Keratinocyte (primary cell): Measurements from ENCODE around the gene TNNT2.

Source experiments
- EZH2 ChIP-seq: IDR thresholded peaks from one replicate; pipeline ENCODE4 v1.6.1; 2012; ENCODE audit warnings: inconsistent platforms, mild to moderate bottlenecking, low read length, moderate library complexity
- TF ChIP-seq, protein P1 (sequence below), 3 experiments: IDR thresholded peaks in 1 of 3; conservative IDR thresholded peaks in 1 of 3; optimal IDR thresholded peaks in 1 of 3; 2 replicates in 2 of 3; 3 replicates in 1 of 3; pipeline versions ENCODE3 to v1.5.1; 2011; ENCODE audit warnings: low read length in 3 of 3, mild to moderate bottlenecking in 3 of 3, moderate library complexity in 2 of 3, control low read depth in 1 of 3, inconsistent platforms in 1 of 3; ENCODE audit not compliant: insufficient read depth in 2 of 3; ENCODE audit errors: extremely low read depth in 1 of 3

DNA sequence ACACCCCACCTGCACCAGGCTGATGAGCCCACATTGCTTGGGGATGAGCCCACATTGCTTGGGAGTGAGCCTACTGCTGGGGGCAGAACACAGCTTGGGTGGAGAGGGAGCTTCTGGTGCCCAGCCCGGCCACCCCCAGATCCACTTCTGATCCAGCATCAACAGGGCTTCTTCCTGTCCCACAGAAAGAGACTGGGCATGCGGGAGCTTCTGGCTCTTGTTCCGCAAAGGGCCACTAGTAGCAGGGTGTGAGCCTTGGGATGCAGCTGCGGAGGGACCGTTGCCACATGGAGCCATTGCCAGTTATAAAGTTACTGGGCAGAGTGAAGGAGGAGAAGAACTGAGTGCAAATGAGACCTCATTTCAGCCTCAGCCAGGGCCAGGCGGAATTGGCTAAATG, 57.8 kb downstream of the TNNT2 start:
- TF ChIP-seq, protein P1, sequence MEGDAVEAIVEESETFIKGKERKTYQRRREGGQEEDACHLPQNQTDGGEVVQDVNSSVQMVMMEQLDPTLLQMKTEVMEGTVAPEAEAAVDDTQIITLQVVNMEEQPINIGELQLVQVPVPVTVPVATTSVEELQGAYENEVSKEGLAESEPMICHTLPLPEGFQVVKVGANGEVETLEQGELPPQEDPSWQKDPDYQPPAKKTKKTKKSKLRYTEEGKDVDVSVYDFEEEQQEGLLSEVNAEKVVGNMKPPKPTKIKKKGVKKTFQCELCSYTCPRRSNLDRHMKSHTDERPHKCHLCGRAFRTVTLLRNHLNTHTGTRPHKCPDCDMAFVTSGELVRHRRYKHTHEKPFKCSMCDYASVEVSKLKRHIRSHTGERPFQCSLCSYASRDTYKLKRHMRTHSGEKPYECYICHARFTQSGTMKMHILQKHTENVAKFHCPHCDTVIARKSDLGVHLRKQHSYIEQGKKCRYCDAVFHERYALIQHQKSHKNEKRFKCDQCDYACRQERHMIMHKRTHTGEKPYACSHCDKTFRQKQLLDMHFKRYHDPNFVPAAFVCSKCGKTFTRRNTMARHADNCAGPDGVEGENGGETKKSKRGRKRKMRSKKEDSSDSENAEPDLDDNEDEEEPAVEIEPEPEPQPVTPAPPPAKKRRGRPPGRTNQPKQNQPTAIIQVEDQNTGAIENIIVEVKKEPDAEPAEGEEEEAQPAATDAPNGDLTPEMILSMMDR (optimal IDR thresholded peaks at IDR 0.05 in 1 of 3, IDR thresholded peaks at IDR 0.05 in 1 of 3, conservative IDR thresholded peaks at IDR 0.05 in 1 of 3; ENCODE audit: extremely low read depth in 1 of 3, insufficient read depth in 2 of 3, low read length in 3 of 3): no peak
- TF ChIP-seq EZH2: no peak
